GM12801 (cell line): Measurements from ENCODE around the gene ABCB9.

Experiments
- TF ChIP-seq, protein P1 (sequence below): IDR thresholded peaks from one replicate; pipeline ENCODE4 v1.5.1; 2011; ENCODE audit warnings: control low read depth; ENCODE audit not compliant: insufficient read length; ENCODE audit errors: extremely low read depth

Gene ABCB9

DNA sequence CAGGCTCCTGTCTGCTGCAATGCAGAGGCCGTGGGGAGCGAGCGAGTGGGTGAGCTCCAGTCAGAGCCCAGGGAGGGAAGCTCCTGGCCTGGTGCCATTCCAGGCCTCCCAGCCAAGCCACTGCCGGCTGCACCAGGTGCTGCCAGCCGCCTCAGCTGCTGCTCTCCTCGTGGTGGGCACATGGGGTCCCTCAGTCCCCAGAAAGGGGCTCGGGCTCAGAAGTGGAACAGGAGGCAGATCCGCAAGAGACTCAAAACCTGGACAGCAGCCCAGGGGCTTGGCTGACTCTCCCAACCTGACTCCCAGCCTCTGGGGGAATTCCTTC lies 2.4 kb downstream of the ABCB9 start:
- TF ChIP-seq, protein P1, sequence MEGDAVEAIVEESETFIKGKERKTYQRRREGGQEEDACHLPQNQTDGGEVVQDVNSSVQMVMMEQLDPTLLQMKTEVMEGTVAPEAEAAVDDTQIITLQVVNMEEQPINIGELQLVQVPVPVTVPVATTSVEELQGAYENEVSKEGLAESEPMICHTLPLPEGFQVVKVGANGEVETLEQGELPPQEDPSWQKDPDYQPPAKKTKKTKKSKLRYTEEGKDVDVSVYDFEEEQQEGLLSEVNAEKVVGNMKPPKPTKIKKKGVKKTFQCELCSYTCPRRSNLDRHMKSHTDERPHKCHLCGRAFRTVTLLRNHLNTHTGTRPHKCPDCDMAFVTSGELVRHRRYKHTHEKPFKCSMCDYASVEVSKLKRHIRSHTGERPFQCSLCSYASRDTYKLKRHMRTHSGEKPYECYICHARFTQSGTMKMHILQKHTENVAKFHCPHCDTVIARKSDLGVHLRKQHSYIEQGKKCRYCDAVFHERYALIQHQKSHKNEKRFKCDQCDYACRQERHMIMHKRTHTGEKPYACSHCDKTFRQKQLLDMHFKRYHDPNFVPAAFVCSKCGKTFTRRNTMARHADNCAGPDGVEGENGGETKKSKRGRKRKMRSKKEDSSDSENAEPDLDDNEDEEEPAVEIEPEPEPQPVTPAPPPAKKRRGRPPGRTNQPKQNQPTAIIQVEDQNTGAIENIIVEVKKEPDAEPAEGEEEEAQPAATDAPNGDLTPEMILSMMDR: no peak

- TF ChIP-seq, protein P1: no peak
These were observed 4.5 kb downstream of the ABCB9 start for GRCh38 chr12:122961531-122962329.

- TF ChIP-seq, protein P1: no peak
These were observed 6.1 kb downstream of the ABCB9 start for GRCh38 chr12:122960193-122960569.

DNA sequence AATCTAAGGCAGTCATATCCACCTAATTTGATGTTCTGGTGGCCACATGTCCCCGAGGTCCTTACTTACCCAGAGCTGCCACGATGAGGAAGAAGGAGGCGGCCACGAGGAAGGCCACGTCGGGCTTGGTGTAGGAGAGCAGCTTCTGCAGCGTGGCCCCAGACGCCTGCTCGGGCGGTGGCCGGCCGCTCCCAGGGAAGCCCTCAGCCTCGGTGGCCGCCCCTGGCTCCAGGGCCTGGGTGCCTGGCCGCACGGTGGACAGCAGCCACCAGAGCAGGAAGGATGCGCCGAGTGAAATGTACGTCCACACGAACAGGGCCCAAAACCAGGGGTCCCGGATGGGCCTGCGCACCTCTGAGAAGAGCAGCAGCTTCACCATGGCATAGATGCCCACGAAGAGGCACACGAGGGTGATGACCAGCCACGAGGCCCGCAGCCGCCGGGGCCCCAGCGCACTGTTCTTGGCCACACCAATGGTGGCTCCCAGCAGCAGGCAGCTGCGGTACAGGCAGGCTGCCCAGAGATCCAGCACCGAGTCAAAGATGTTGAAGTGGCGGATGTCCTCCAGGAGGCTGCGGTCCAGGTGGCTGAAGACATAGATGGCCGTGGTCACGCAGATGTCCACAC lies 6.6 kb downstream of the ABCB9 start:
- TF ChIP-seq, protein P1: no peak

- TF ChIP-seq, protein P1: no peak
These were observed 7.9 kb downstream of the ABCB9 start for GRCh38 chr12:122958198-122958888.

DNA sequence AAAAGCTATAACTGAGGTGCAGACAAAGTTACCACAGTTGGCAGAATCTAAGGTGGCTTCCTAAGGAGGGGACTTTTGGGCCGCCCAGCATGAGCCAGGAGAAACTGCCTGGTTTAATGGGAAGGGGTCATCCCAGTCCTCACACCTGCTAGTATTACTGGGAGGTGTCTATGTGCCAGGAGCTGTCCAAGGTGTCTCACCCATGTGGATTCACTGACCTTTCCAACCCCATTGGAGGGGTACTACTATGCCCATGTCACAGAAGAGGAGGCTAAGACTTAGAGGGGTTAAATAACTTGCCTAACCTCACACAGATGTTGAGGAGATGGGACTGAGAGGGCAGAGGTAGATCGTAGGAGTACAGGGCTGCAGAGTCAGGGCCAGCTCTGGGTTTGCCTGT lies 10.2 kb downstream of the ABCB9 start:
- TF ChIP-seq, protein P1: no peak

GRCh38 chr12:122955156-122955555 lies 11.1 kb downstream of the ABCB9 start:
- TF ChIP-seq, protein P1: no peak
